ENCODE results near the gene ZBTB3.
"Not testable (repeated sequence)": the region's sequence is repeated elsewhere in the genome, so short reads cannot be mapped to it uniquely, and the experiment has no call there.

DNA sequence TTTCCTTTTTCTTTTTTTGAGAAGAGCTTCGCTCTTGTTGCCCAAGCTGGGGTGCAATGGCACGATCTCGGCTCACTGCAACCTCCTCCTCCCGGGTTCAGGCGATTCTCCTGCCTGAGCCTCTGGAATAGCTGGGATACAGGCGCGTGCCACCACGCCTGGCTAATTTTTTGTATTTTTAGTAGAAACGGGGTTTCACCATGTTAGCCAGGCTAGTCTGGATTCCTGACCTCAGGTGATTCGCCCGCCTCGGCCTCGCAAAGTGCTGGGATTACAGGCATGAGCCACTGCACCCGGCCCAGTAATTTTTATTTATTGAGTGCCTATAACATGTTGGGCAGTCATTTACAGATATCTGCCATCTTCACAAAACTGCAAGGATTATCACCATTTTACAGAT, 23.9 kb downstream of the ZBTB3 start:
- TF ChIP-seq, protein P1, sequence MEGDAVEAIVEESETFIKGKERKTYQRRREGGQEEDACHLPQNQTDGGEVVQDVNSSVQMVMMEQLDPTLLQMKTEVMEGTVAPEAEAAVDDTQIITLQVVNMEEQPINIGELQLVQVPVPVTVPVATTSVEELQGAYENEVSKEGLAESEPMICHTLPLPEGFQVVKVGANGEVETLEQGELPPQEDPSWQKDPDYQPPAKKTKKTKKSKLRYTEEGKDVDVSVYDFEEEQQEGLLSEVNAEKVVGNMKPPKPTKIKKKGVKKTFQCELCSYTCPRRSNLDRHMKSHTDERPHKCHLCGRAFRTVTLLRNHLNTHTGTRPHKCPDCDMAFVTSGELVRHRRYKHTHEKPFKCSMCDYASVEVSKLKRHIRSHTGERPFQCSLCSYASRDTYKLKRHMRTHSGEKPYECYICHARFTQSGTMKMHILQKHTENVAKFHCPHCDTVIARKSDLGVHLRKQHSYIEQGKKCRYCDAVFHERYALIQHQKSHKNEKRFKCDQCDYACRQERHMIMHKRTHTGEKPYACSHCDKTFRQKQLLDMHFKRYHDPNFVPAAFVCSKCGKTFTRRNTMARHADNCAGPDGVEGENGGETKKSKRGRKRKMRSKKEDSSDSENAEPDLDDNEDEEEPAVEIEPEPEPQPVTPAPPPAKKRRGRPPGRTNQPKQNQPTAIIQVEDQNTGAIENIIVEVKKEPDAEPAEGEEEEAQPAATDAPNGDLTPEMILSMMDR (conservative IDR thresholded peaks at IDR 0.05; ENCODE audit: low read depth, low read length): not testable (repeated sequence)
- not testable (repeated sequence) for TF ChIP-seq EZH2 (IDR thresholded peaks at IDR 0.05; ENCODE audit: low read length, unreplicated experiment)
